ENCODE results near the gene TMEM82. TPM values are rescaled to one million over a fixed set of nuclear protein-coding genes. Genes with fewer than 3 reads are reported as not detected.

TMEM82 gene
- total and polyA plus RNA-seq, 9 of the 15 experiments (the other 6 are each of a cell fraction or from before 2014, with no cell fraction given) = not detected

GRCh38 chr1:15701784-15702183 is 40.5 kb upstream of the TMEM82 start:
- no peak overlapping the region; the same call in 2 of the 3 replicates for H3K27ac ChIP-seq (ENCODE audit: extremely low read depth, low read depth, low read length)
- peaks cover 0 to 16% of the 10 kb centered on the region in 2 experiments; a peak in 2 of 5 replicates for H3K4me1 ChIP-seq (replicated peaks in 1 of 2; ENCODE audit: control insufficient read depth in 2 of 2, insufficient read depth in 2 of 2, low read length in 2 of 2)
- H3K9me1 ChIP-seq (ENCODE audit: control insufficient read depth, insufficient read depth, low read length) = no peaks in the 10 kb centered on the region
- H3K9me3 ChIP-seq (replicated peaks; ENCODE audit: control insufficient read depth, insufficient read depth, low read depth, low read length) = no peaks in the 10 kb centered on the region
- DNase-seq (ENCODE audit: extremely low read depth in 1 of 4, low spot score in 3 of 4) (no peak), ATAC-seq (peak; percentile 24; the same call in 2 of the 3 replicates), FAIRE-seq (no peak)
- no TSS peak for BruUV-seq (replicated peaks)
- no peak overlapping the region for H3K4me3 ChIP-seq
- intact Hi-C loops (cut with micrococcal nuclease) (no loop called here), in situ Hi-C loops (cut with MboI) (no loop called here)
- H4K20me1 ChIP-seq (replicated peaks; ENCODE audit: control insufficient read depth, insufficient read depth, low read length) = peaks cover 7% of the 10 kb centered on the region
- no peaks in the 10 kb centered on the region for H3K27me3 ChIP-seq (ENCODE audit: control insufficient read depth in 2 of 2, insufficient read depth in 2 of 2, low read length in 2 of 2)
- H2AFZ ChIP-seq (ENCODE audit: low read depth, low read length) = no peak overlapping the region
- no peak overlapping the region for H3K4me2 ChIP-seq (ENCODE audit: insufficient read depth, low read length)
- H3K9ac ChIP-seq (ENCODE audit: insufficient read depth in 1 of 2, low read depth in 2 of 2, low read length in 2 of 2) = peak overlapping the region in 1 of 2 experiments; percentile 23; a peak in 1 of 4 replicates
- H3K79me2 ChIP-seq (ENCODE audit: control insufficient read depth, insufficient read depth, low read length) = peaks cover 61% of the 10 kb centered on the region
- CTCF ChIA-PET (ENCODE audit: low intra/inter-chr PET ratio) = no interaction called here
- POLR2A ChIA-PET = interaction anchor here (0.5 to 1.4 kb wide), 8 partner anchors 16 to 114 kb away, joined by 3 to 6 read pairs (median 3); no protein-coding TSS in a partner anchor
- WGBS (ENCODE audit: insufficient coverage, low coverage, missing lambda C conversion rate) = 83% methylated on average over 8 of the region's 8 CpGs
- peaks cover 25% of the 10 kb centered on the region; the same call in 2 of the 3 replicates for H3K36me3 ChIP-seq (ENCODE audit: control insufficient read depth, insufficient read depth, low read length)
- TF ChIP-seq CBX1 (IDR thresholded peaks at IDR 0.05; ENCODE audit: low read depth) (no peak), MAFG (tag; conservative IDR thresholded peaks at IDR 0.05) (0 out of 2 replicates have a peak, but pooled peaks have one; percentile 5), CEBPG (CRISPR knock-in tag; IDR thresholded peaks at IDR 0.05) (peak; percentile 12; the same call in 1 of the 2 replicates), CEBPG (tag; conservative IDR thresholded peaks at IDR 0.05 in 1 of 2, IDR thresholded peaks at IDR 0.05 in 1 of 2) (no peak), CEBPB (tag; IDR thresholded peaks at IDR 0.05) (peak; percentile 2; the same call in 1 of the 2 replicates), U2AF1 (optimal IDR thresholded peaks at IDR 0.05; ENCODE audit: low read depth, low read length) (no peak)
- TF ChIP-seq, protein P1, sequence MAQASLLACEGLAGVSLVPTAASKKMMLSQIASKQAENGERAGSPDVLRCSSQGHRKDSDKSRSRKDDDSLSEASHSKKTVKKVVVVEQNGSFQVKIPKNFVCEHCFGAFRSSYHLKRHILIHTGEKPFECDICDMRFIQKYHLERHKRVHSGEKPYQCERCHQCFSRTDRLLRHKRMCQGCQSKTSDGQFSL (CRISPR knock-in tag; IDR thresholded peaks at IDR 0.05) = peak; percentile 66; the same call in 1 of the 2 replicates
- TF ChIP-seq, protein P1 (tag; IDR thresholded peaks at IDR 0.05) = no peak
